ENCODE data around the gene CDK19.

DNA sequence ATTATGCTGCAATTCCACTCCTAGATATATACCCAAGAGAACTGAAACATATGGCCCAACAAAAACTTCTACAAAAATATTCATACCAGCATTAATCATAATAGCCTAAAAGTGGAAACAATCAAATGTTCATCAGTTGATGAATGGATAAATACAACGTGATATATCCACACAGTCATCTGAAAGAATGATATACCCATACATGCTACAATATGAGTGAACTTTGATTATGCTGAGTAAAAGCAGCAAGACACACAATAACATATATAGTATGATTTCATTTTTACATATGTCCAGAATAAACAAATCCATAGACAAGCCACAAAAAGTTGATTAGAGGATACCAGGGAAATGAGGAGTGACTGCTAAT lies 30.7 kb downstream of the CDK19 start:
- no peak for TF ChIP-seq POLR2AphosphoS5 (IDR thresholded peaks at IDR 0.05; ENCODE audit: borderline replicate concordance, low read depth, low read length)
- TF ChIP-seq EZH2 (IDR thresholded peaks at IDR 0.05), result no peak

Data from SK-N-MC (cell line).